HepG2 (cell line): Measurements from ENCODE around the gene ABCC1. TPM values are rescaled to one million over a fixed set of nuclear protein-coding genes. Genes with fewer than 3 reads are reported as not detected.
A peak's percentile ranks its signal among the peaks of the same experiment; 100 is the strongest.

Experiments used
- ARHGAP35 ChIP-seq: sonication (generic); formaldehyde crosslinking; IDR thresholded peaks from 2 replicates; pipeline ENCODE4 v1.9.0; 2022; ENCODE audit warnings: mild to moderate bottlenecking, inconsistent platforms, moderate library complexity, missing genetic modification reagents, borderline replicate concordance
- BCLAF1 ChIP-seq: fragments of 450-650 bp; IDR thresholded peaks from 2 replicates; pipeline ENCODE4 v1.6.1; 2017; ENCODE audit warnings: mild to moderate bottlenecking
- CENPT ChIP-seq: sonication (generic); formaldehyde crosslinking; IDR thresholded peaks from 2 replicates; pipeline ENCODE4 v1.8.0; 2022; ENCODE audit warnings: low read depth, mild to moderate bottlenecking, moderate library complexity, missing genetic modification reagents
- GATA4 ChIP-seq: sonication (generic); IDR thresholded peaks from 2 replicates; pipeline ENCODE4 v1.6.1; 2016; ENCODE audit warnings: antibody characterized with exemption, low read depth, borderline replicate concordance
- HNRNPH1 ChIP-seq: fragments of 200-400 bp; formaldehyde crosslinking; optimal IDR thresholded peaks from 2 replicates; pipeline ENCODE3; 2017; ENCODE audit warnings: mild to moderate bottlenecking, low read depth, low read length
- MIER3 ChIP-seq: IDR thresholded peaks from 2 replicates; pipeline ENCODE4 v1.6.1; 2016; ENCODE audit warnings: missing compliant biosample characterization, borderline replicate concordance
- PCBP2 ChIP-seq: fragments of 200-400 bp; formaldehyde crosslinking; optimal IDR thresholded peaks from 2 replicates; pipeline ENCODE3; 2018; ENCODE audit warnings: low read length, low read depth; ENCODE audit not compliant: poor library complexity, severe bottlenecking
- PRPF4 ChIP-seq: fragments of 200-400 bp; formaldehyde crosslinking; IDR thresholded peaks from 2 replicates; pipeline ENCODE4 v1.6.1; 2016; ENCODE audit warnings: low read length, low read depth; ENCODE audit not compliant: poor library complexity, severe bottlenecking
- RARA ChIP-seq: IDR thresholded peaks from 2 replicates; pipeline ENCODE4 v1.6.1; 2016; ENCODE audit warnings: missing genetic modification reagents, missing compliant biosample characterization
- ZC3H13 ChIP-seq: sonication (generic); formaldehyde crosslinking; IDR thresholded peaks from 2 replicates; pipeline ENCODE4 v1.8.1; 2023; ENCODE audit warnings: mild to moderate bottlenecking, missing genetic modification reagents, moderate library complexity
- ZNF780A ChIP-seq: sonication (generic); formaldehyde crosslinking; IDR thresholded peaks from 2 replicates; pipeline ENCODE4 v1.8.0; 2022; ENCODE audit warnings: mild to moderate bottlenecking, missing genetic modification reagents, moderate library complexity
- polyA plus RNA-seq, 8 experiments: library from polyadenylated mRNA; depleted of rRNA in 3 of 8; stranded (reverse) in 7 of 8; unstranded in 1 of 8; fragments of >200 nt; fragmentation: Illumina TruSeq in 4 of 8; extraction: Trizol in 4 of 8; gene quantifications; 2 replicates each; pipeline versions ENCODE4 v1.2.1 to v1.2.3, GENCODE V29; 2011 to 2016; ENCODE audit warnings: low read depth in 4 of 8, missing spikeins in 1 of 8, mixed read lengths in 1 of 8; ENCODE audit not compliant: insufficient read depth in 1 of 8
- total RNA-seq, 5 experiments: library from RNA; depleted of rRNA; stranded (reverse); fragments of >200 nt; fragmentation: Illumina TruSeq; extraction: Trizol; gene quantifications; 2 replicates each; pipeline ENCODE4 v1.2.3, GENCODE V29; 2016; ENCODE audit warnings: low read depth in 1 of 5
- TF ChIP-seq, protein P1 (sequence below): sonication (generic); formaldehyde crosslinking; IDR thresholded peaks from 2 replicates; pipeline ENCODE4 v1.4.0; 2020; ENCODE audit warnings: missing genetic modification reagents

ABCC1 gene
- total and polyA plus RNA-seq, 2 of the 13 experiments (the other 11 are each of a cell fraction or from before 2014, with no cell fraction given): 13.0 to 30.6 TPM

DNA sequence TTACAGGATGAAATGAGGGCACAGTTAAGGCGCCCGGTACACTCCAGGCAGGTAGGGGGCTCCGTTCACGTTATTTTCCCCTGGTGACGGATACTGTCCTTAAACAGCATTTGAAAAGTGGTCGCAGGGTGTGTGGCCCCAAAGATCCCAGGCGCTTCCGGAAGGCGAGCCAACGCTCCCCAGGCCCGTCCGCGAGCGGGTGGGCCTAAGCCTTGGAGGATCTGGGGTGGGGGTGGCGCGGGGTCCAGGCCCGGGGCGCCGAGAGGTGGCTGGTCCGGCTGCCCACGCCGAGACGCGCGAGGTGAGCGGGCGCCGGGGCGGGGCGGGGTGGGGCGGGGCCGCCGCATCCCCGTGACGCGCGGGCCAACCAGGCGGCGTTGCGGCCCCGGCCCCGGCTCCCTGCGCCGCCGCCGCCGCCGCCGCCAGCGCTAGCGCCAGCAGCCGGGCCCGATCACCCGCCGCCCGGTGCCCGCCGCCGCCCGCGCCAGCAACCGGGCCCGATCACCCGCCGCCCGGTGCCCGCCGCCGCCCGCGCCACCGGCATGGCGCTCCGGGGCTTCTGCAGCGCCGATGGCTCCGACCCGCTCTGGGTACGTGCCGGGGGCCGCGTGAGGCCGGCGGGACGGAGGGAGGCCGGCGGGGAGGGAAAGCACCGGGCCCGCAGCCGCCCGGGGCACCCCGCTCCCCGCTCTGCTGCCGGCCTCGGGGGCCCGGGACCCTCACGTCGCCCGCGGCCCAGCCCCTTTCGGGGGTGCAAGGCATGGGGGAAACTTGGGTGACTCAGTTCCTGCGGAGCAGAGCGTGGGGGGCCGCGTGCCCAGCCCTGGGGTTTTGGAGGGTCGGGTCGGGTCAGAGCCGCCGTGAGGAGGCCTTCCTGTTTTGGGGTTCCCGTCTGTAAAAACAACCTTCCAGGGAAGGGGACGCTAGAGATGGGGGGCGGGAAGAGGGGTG, at the start of gene ABCC1 (continued):
- TF ChIP-seq, protein P1, sequence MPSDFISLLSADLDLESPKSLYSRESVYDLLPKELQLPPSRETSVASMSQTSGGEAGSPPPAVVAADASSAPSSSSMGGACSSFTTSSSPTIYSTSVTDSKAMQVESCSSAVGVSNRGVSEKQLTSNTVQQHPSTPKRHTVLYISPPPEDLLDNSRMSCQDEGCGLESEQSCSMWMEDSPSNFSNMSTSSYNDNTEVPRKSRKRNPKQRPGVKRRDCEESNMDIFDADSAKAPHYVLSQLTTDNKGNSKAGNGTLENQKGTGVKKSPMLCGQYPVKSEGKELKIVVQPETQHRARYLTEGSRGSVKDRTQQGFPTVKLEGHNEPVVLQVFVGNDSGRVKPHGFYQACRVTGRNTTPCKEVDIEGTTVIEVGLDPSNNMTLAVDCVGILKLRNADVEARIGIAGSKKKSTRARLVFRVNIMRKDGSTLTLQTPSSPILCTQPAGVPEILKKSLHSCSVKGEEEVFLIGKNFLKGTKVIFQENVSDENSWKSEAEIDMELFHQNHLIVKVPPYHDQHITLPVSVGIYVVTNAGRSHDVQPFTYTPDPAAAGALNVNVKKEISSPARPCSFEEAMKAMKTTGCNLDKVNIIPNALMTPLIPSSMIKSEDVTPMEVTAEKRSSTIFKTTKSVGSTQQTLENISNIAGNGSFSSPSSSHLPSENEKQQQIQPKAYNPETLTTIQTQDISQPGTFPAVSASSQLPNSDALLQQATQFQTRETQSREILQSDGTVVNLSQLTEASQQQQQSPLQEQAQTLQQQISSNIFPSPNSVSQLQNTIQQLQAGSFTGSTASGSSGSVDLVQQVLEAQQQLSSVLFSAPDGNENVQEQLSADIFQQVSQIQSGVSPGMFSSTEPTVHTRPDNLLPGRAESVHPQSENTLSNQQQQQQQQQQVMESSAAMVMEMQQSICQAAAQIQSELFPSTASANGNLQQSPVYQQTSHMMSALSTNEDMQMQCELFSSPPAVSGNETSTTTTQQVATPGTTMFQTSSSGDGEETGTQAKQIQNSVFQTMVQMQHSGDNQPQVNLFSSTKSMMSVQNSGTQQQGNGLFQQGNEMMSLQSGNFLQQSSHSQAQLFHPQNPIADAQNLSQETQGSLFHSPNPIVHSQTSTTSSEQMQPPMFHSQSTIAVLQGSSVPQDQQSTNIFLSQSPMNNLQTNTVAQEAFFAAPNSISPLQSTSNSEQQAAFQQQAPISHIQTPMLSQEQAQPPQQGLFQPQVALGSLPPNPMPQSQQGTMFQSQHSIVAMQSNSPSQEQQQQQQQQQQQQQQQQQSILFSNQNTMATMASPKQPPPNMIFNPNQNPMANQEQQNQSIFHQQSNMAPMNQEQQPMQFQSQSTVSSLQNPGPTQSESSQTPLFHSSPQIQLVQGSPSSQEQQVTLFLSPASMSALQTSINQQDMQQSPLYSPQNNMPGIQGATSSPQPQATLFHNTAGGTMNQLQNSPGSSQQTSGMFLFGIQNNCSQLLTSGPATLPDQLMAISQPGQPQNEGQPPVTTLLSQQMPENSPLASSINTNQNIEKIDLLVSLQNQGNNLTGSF: 0 out of 2 replicates have a peak, but pooled peaks have one; percentile 69
- no peak for TF ChIP-seq CENPT (CRISPR knock-in tag)
- TF ChIP-seq GATA4: no peak
- TF ChIP-seq ARHGAP35 (CRISPR knock-in tag): no peak
- no peak for TF ChIP-seq HNRNPH1
- no peak for TF ChIP-seq RARA (CRISPR knock-in tag)
- TF ChIP-seq MIER3 (CRISPR knock-in tag): no peak
- TF ChIP-seq BCLAF1: no peak
- TF ChIP-seq PCBP2: no peak
- TF ChIP-seq ZNF780A (CRISPR knock-in tag): no peak
- TF ChIP-seq ZC3H13 (CRISPR knock-in tag): no peak
- no peak for TF ChIP-seq PRPF4
